ENCODE data around the gene CORO1A.
A peak's percentile ranks its signal among the peaks of the same experiment; 100 is the strongest.
"Not testable (repeated sequence)": the region's sequence is repeated elsewhere in the genome, so short reads cannot be mapped to it uniquely, and the experiment has no call there.

CORO1A gene

GRCh38 chr16:30183233-30184095 lies at the start of gene CORO1A:
CORO1A (plus strand) TSS chr16:30183602; CDS start chr16:30185210, 1,608 bp downstream.
- peak; percentile 81 for DNase-seq

- no peak for DNase-seq
Measured at GRCh38 chr16:30136971-30137605, 46.3 kb upstream of the CORO1A start.

- DNase-seq, result no peak
Measured at GRCh38 chr16:30137897-30138296, 45.5 kb upstream of the CORO1A start.

- peak; percentile 10 for DNase-seq
Measured at GRCh38 chr16:30139583-30140481, 43.6 kb upstream of the CORO1A start.

GRCh38 chr16:30141750-30142149 lies 41.7 kb upstream of the CORO1A start:
- DNase-seq, result no peak

- DNase-seq, result peak; percentile 52
Measured at GRCh38 chr16:30142672-30143346, 40.6 kb upstream of the CORO1A start.

GRCh38 chr16:30143347-30143702 lies 40.1 kb upstream of the CORO1A start:
- DNase-seq, result no peak

GRCh38 chr16:30144017-30144416 lies 39.4 kb upstream of the CORO1A start:
- no peak for DNase-seq

GRCh38 chr16:30144917-30145316 lies 38.5 kb upstream of the CORO1A start:
- no peak for DNase-seq

GRCh38 chr16:30145657-30146056 lies 37.7 kb upstream of the CORO1A start:
- DNase-seq, result no peak

GRCh38 chr16:30147843-30148510 lies 35.4 kb upstream of the CORO1A start:
- no peak for DNase-seq

GRCh38 chr16:30149250-30149930 lies 34.0 kb upstream of the CORO1A start:
- no peak for DNase-seq

- DNase-seq, result no peak
Measured at GRCh38 chr16:30151091-30151490, 32.3 kb upstream of the CORO1A start.

- no peak for DNase-seq
Measured at GRCh38 chr16:30152517-30152916, 30.9 kb upstream of the CORO1A start.

GRCh38 chr16:30155188-30155587 lies 28.2 kb upstream of the CORO1A start:
- no peak for DNase-seq

GRCh38 chr16:30157214-30157613 lies 26.2 kb upstream of the CORO1A start:
- DNase-seq, result no peak

GRCh38 chr16:30163538-30163937 lies 19.9 kb upstream of the CORO1A start:
- DNase-seq, result no peak

- DNase-seq, result peak; percentile 38
Measured at GRCh38 chr16:30166202-30166902, 17.1 kb upstream of the CORO1A start.

- not testable (repeated sequence) for DNase-seq
Measured at GRCh38 chr16:30168746-30169145, 14.7 kb upstream of the CORO1A start.

GRCh38 chr16:30169416-30169815 lies 14.0 kb upstream of the CORO1A start:
- not testable (repeated sequence) for DNase-seq

- not testable (repeated sequence) for DNase-seq
Measured at GRCh38 chr16:30170145-30170544, 13.3 kb upstream of the CORO1A start.
